ENCODE results near the gene KSR1.
"Not testable (repeated sequence)": the region's sequence is repeated elsewhere in the genome, so short reads cannot be mapped to it uniquely, and the experiment has no call there.

KSR1 gene

GRCh38 chr17:27656620-27657019, 200.4 kb downstream of the KSR1 start:
- H3K9me3 Mint-ChIP-seq, H3K4me3 Mint-ChIP-seq: not testable (repeated sequence)

GRCh38 chr17:27657620-27658019, 201.4 kb downstream of the KSR1 start:
- H3K27ac Mint-ChIP-seq: no peak overlapping the region
- H3K4me1 Mint-ChIP-seq (ENCODE audit: low read depth): no peaks in the 10 kb centered on the region
- no peaks in the 10 kb centered on the region for H3K36me3 Mint-ChIP-seq (ENCODE audit: low read depth)
- no peak overlapping the region for H3K4me3 Mint-ChIP-seq
- H3K27me3 Mint-ChIP-seq: peaks cover 4% of the 10 kb centered on the region
- no peaks in the 10 kb centered on the region for H3K9me3 Mint-ChIP-seq

More at GRCh38 chr17:27656620-27657019, 200.4 kb downstream of the KSR1 start:
- H3K27me3 Mint-ChIP-seq; H3K36me3 Mint-ChIP-seq (ENCODE audit: low read depth); H3K4me1 Mint-ChIP-seq (ENCODE audit: low read depth); H3K27ac Mint-ChIP-seq: not testable (repeated sequence)

GRCh38 chr17:27659683-27660082, 203.4 kb downstream of the KSR1 start:
- H3K27ac Mint-ChIP-seq: no peak overlapping the region
- H3K4me1 Mint-ChIP-seq (ENCODE audit: low read depth): no peaks in the 10 kb centered on the region
- H3K9me3 Mint-ChIP-seq: no peaks in the 10 kb centered on the region
- peaks cover 4% of the 10 kb centered on the region for H3K27me3 Mint-ChIP-seq
- no peak overlapping the region for H3K4me3 Mint-ChIP-seq
- no peaks in the 10 kb centered on the region for H3K36me3 Mint-ChIP-seq (ENCODE audit: low read depth)

- H3K27ac Mint-ChIP-seq: no peak overlapping the region
Measured at GRCh38 chr17:27660436-27660835, 204.2 kb downstream of the KSR1 start.

GRCh38 chr17:27663936-27664605, 207.8 kb downstream of the KSR1 start:
- H3K9me3 Mint-ChIP-seq: no peaks in the 10 kb centered on the region
- H3K4me3 Mint-ChIP-seq: no peak overlapping the region
- H3K27ac Mint-ChIP-seq: no peak overlapping the region
- no peaks in the 10 kb centered on the region for H3K4me1 Mint-ChIP-seq (ENCODE audit: low read depth)
- no peaks in the 10 kb centered on the region for H3K36me3 Mint-ChIP-seq (ENCODE audit: low read depth)
- no peaks in the 10 kb centered on the region for H3K27me3 Mint-ChIP-seq

More at GRCh38 chr17:27660436-27660835, 204.2 kb downstream of the KSR1 start:
- H3K9me3 Mint-ChIP-seq: no peaks in the 10 kb centered on the region
- H3K36me3 Mint-ChIP-seq (ENCODE audit: low read depth): no peaks in the 10 kb centered on the region
- no peak overlapping the region for H3K4me3 Mint-ChIP-seq
- peaks cover 4% of the 10 kb centered on the region for H3K27me3 Mint-ChIP-seq
- H3K4me1 Mint-ChIP-seq (ENCODE audit: low read depth): no peaks in the 10 kb centered on the region

- Mint-ChIP-seq H3K9me3 (no peaks in the 10 kb centered on the region), H3K4me3 (no peak overlapping the region), H3K36me3 (ENCODE audit: low read depth) (no peaks in the 10 kb centered on the region), H3K4me1 (ENCODE audit: low read depth) (no peaks in the 10 kb centered on the region), H3K27me3 (no peaks in the 10 kb centered on the region), H3K27ac (no peak overlapping the region)
Measured at GRCh38 chr17:27664606-27664965, 208.3 kb downstream of the KSR1 start.

GRCh38 chr17:27665549-27665948, 209.3 kb downstream of the KSR1 start:
- no peaks in the 10 kb centered on the region for H3K9me3 Mint-ChIP-seq
- no peaks in the 10 kb centered on the region for H3K27me3 Mint-ChIP-seq
- H3K4me3 Mint-ChIP-seq: no peak overlapping the region
- no peak overlapping the region for H3K27ac Mint-ChIP-seq
- no peaks in the 10 kb centered on the region for H3K4me1 Mint-ChIP-seq (ENCODE audit: low read depth)
- H3K36me3 Mint-ChIP-seq (ENCODE audit: low read depth): no peaks in the 10 kb centered on the region

- not testable (repeated sequence) for H3K27me3 Mint-ChIP-seq; H3K36me3 Mint-ChIP-seq (ENCODE audit: low read depth); H3K9me3 Mint-ChIP-seq; H3K27ac Mint-ChIP-seq; H3K4me3 Mint-ChIP-seq; H3K4me1 Mint-ChIP-seq (ENCODE audit: low read depth)
Measured at GRCh38 chr17:27666270-27666669, 210.0 kb downstream of the KSR1 start.

GRCh38 chr17:27666831-27667560, 210.7 kb downstream of the KSR1 start:
- H3K27ac Mint-ChIP-seq: no peak overlapping the region
- H3K9me3 Mint-ChIP-seq: no peaks in the 10 kb centered on the region
- H3K4me3 Mint-ChIP-seq: no peak overlapping the region
- no peaks in the 10 kb centered on the region for H3K36me3 Mint-ChIP-seq (ENCODE audit: low read depth)
- no peaks in the 10 kb centered on the region for H3K27me3 Mint-ChIP-seq
- H3K4me1 Mint-ChIP-seq (ENCODE audit: low read depth): no peaks in the 10 kb centered on the region

- Mint-ChIP-seq H3K4me1 (ENCODE audit: low read depth) (no peaks in the 10 kb centered on the region), H3K36me3 (ENCODE audit: low read depth) (no peaks in the 10 kb centered on the region), H3K9me3 (no peaks in the 10 kb centered on the region), H3K27ac (no peak overlapping the region), H3K4me3 (no peak overlapping the region), H3K27me3 (no peaks in the 10 kb centered on the region)
Measured at GRCh38 chr17:27667656-27668487, 211.6 kb downstream of the KSR1 start.

GRCh38 chr17:27668488-27668823, 212.2 kb downstream of the KSR1 start:
- no peak overlapping the region for H3K4me3 Mint-ChIP-seq
- no peaks in the 10 kb centered on the region for H3K36me3 Mint-ChIP-seq (ENCODE audit: low read depth)
- no peaks in the 10 kb centered on the region for H3K9me3 Mint-ChIP-seq
- H3K27ac Mint-ChIP-seq: no peak overlapping the region
- no peaks in the 10 kb centered on the region for H3K27me3 Mint-ChIP-seq
- H3K4me1 Mint-ChIP-seq (ENCODE audit: low read depth): no peaks in the 10 kb centered on the region

GRCh38 chr17:27669136-27669535, 212.9 kb downstream of the KSR1 start:
- Mint-ChIP-seq H3K27ac (no peak overlapping the region), H3K4me3 (no peak overlapping the region), H3K27me3 (no peaks in the 10 kb centered on the region), H3K9me3 (no peaks in the 10 kb centered on the region), H3K4me1 (ENCODE audit: low read depth) (no peaks in the 10 kb centered on the region), H3K36me3 (ENCODE audit: low read depth) (no peaks in the 10 kb centered on the region)

GRCh38 chr17:27669850-27670249, 213.6 kb downstream of the KSR1 start:
- no peaks in the 10 kb centered on the region for H3K4me1 Mint-ChIP-seq (ENCODE audit: low read depth)
- H3K36me3 Mint-ChIP-seq (ENCODE audit: low read depth): no peaks in the 10 kb centered on the region
- H3K9me3 Mint-ChIP-seq: no peaks in the 10 kb centered on the region
- H3K27ac Mint-ChIP-seq: no peak overlapping the region
- no peak overlapping the region for H3K4me3 Mint-ChIP-seq
- no peaks in the 10 kb centered on the region for H3K27me3 Mint-ChIP-seq

GRCh38 chr17:27670791-27671590, 214.7 kb downstream of the KSR1 start:
- Mint-ChIP-seq H3K27me3 (no peaks in the 10 kb centered on the region), H3K27ac (no peak overlapping the region), H3K4me1 (ENCODE audit: low read depth) (no peaks in the 10 kb centered on the region), H3K4me3 (no peak overlapping the region), H3K36me3 (ENCODE audit: low read depth) (no peaks in the 10 kb centered on the region), H3K9me3 (no peaks in the 10 kb centered on the region)

GRCh38 chr17:27671591-27671910, 215.3 kb downstream of the KSR1 start:
- Mint-ChIP-seq H3K4me1 (ENCODE audit: low read depth) (no peaks in the 10 kb centered on the region), H3K27me3 (no peaks in the 10 kb centered on the region), H3K36me3 (ENCODE audit: low read depth) (no peaks in the 10 kb centered on the region), H3K9me3 (no peaks in the 10 kb centered on the region), H3K4me3 (no peak overlapping the region), H3K27ac (no peak overlapping the region)

Data from stimulated activated naive CD8-positive, alpha-beta T cell treated with anti-CD3 and anti-CD28 coated beads, Interleukin-15, Interleukin-2, amounts not matched to agents 100 ng/mL and 50 ng/mL, for 24 hours (primary cell).